ENCODE results near the gene ANKS1B.

The ANKS1B gene

GRCh38 chr12:99479149-99479548, 505.6 kb downstream of the ANKS1B start:
- Histone ChIP-seq H3K9me2 (replicated peaks; ENCODE audit: low read depth, low read length) (no peaks in the 10 kb centered on the region), H3K4me1 (ENCODE audit: insufficient read depth, low read length, poor library complexity, severe bottlenecking) (no peaks in the 10 kb centered on the region), H3F3A (ENCODE audit: low read depth) (no peaks in the 10 kb centered on the region), H3K4me2 (ENCODE audit: low read depth, low read length, poor library complexity, severe bottlenecking) (no peak overlapping the region), H3K27me3 (ENCODE audit: insufficient read depth, low read length, poor library complexity, severe bottlenecking) (no peaks in the 10 kb centered on the region), H3K36me3 (ENCODE audit: insufficient read depth, low read length) (no peaks in the 10 kb centered on the region), H3K4me3 (ENCODE audit: low read length, poor library complexity, severe bottlenecking) (no peak overlapping the region), H3K9me3 (ENCODE audit: insufficient read depth, low read depth, low read length) (no peaks in the 10 kb centered on the region), H4K20me1 (ENCODE audit: insufficient read depth, low read length, poor library complexity, severe bottlenecking) (no peaks in the 10 kb centered on the region), H2AFZ (ENCODE audit: low read length) (no peak overlapping the region), H3K79me2 (ENCODE audit: insufficient read depth, low read length) (no peaks in the 10 kb centered on the region), H3K9ac (ENCODE audit: low read depth, low read length, poor library complexity, severe bottlenecking) (no peak overlapping the region)
- no peak for TF ChIP-seq CTCF (conservative IDR thresholded peaks at IDR 0.05; ENCODE audit: low read length)
- TF ChIP-seq EZH2phosphoT487 (IDR thresholded peaks at IDR 0.05; ENCODE audit: borderline replicate concordance): no peak

- H3K4me3 ChIP-seq (ENCODE audit: low read length, poor library complexity, severe bottlenecking): no peak overlapping the region
- no peaks in the 10 kb centered on the region for H4K20me1 ChIP-seq (ENCODE audit: insufficient read depth, low read length, poor library complexity, severe bottlenecking)
- H3K36me3 ChIP-seq (ENCODE audit: insufficient read depth, low read length): no peaks in the 10 kb centered on the region
- no peak overlapping the region for H3K4me2 ChIP-seq (ENCODE audit: low read depth, low read length, poor library complexity, severe bottlenecking)
- H3K4me1 ChIP-seq (ENCODE audit: insufficient read depth, low read length, poor library complexity, severe bottlenecking): no peaks in the 10 kb centered on the region
- H3F3A ChIP-seq (ENCODE audit: low read depth): no peaks in the 10 kb centered on the region
- no peaks in the 10 kb centered on the region for H3K9me2 ChIP-seq (replicated peaks; ENCODE audit: low read depth, low read length)
- no peak overlapping the region for H2AFZ ChIP-seq (ENCODE audit: low read length)
- no peak overlapping the region for H3K9ac ChIP-seq (ENCODE audit: low read depth, low read length, poor library complexity, severe bottlenecking)
- TF ChIP-seq EZH2phosphoT487 (IDR thresholded peaks at IDR 0.05; ENCODE audit: borderline replicate concordance) (no peak), CTCF (conservative IDR thresholded peaks at IDR 0.05; ENCODE audit: low read length) (no peak)
- no peaks in the 10 kb centered on the region for H3K9me3 ChIP-seq (ENCODE audit: insufficient read depth, low read depth, low read length)
- H3K79me2 ChIP-seq (ENCODE audit: insufficient read depth, low read length): no peaks in the 10 kb centered on the region
- H3K27me3 ChIP-seq (ENCODE audit: insufficient read depth, low read length, poor library complexity, severe bottlenecking): no peaks in the 10 kb centered on the region
These were observed 507.8 kb downstream of the ANKS1B start for GRCh38 chr12:99476956-99477355.

- no peaks in the 10 kb centered on the region for H3K9me2 ChIP-seq (replicated peaks; ENCODE audit: low read depth, low read length)
- H3K4me1 ChIP-seq (ENCODE audit: insufficient read depth, low read length, poor library complexity, severe bottlenecking): no peaks in the 10 kb centered on the region
- no peaks in the 10 kb centered on the region for H4K20me1 ChIP-seq (ENCODE audit: insufficient read depth, low read length, poor library complexity, severe bottlenecking)
- no peaks in the 10 kb centered on the region for H3K27me3 ChIP-seq (ENCODE audit: insufficient read depth, low read length, poor library complexity, severe bottlenecking)
- H3K79me2 ChIP-seq (ENCODE audit: insufficient read depth, low read length): no peaks in the 10 kb centered on the region
- H3F3A ChIP-seq (ENCODE audit: low read depth): no peaks in the 10 kb centered on the region
- H3K4me3 ChIP-seq (ENCODE audit: low read length, poor library complexity, severe bottlenecking): no peak overlapping the region
- no peaks in the 10 kb centered on the region for H3K9me3 ChIP-seq (ENCODE audit: insufficient read depth, low read depth, low read length)
- no peak overlapping the region for H2AFZ ChIP-seq (ENCODE audit: low read length)
- no peaks in the 10 kb centered on the region for H3K36me3 ChIP-seq (ENCODE audit: insufficient read depth, low read length)
- H3K9ac ChIP-seq (ENCODE audit: low read depth, low read length, poor library complexity, severe bottlenecking): no peak overlapping the region
- TF ChIP-seq EZH2phosphoT487 (IDR thresholded peaks at IDR 0.05; ENCODE audit: borderline replicate concordance) (no peak), CTCF (conservative IDR thresholded peaks at IDR 0.05; ENCODE audit: low read length) (no peak)
- H3K4me2 ChIP-seq (ENCODE audit: low read depth, low read length, poor library complexity, severe bottlenecking): no peak overlapping the region
These were observed 529.2 kb downstream of the ANKS1B start for GRCh38 chr12:99455350-99456035.
